GM21390 (cell line): Measurements from ENCODE around the gene ERP27.

Source experiments
- ATAC-seq: cut with Tn5 transposase; IDR thresholded peaks from one replicate; pipeline ENCODE4 v1.9.1; 2021; ENCODE audit not compliant: unreplicated experiment

ERP27 gene

GRCh38 chr12:14937014-14937413 lies 1.3 kb downstream of the ERP27 start:
- no peak for ATAC-seq

GRCh38 chr12:14936224-14936861 lies 2.0 kb downstream of the ERP27 start:
- no peak for ATAC-seq

GRCh38 chr12:14935031-14935430 lies 3.3 kb downstream of the ERP27 start:
- no peak for ATAC-seq

GRCh38 chr12:14934511-14934910 lies 3.8 kb downstream of the ERP27 start:
- ATAC-seq = no peak

- ATAC-seq = no peak
These were observed 6.4 kb downstream of the ERP27 start for GRCh38 chr12:14931791-14932560.

GRCh38 chr12:14931359-14931758 lies 7.0 kb downstream of the ERP27 start:
- no peak for ATAC-seq

- ATAC-seq = no peak
These were observed 8.0 kb downstream of the ERP27 start for GRCh38 chr12:14930299-14930698.

- no peak for ATAC-seq
These were observed 9.4 kb downstream of the ERP27 start for GRCh38 chr12:14928931-14929330.

GRCh38 chr12:14927267-14927666 lies 11.1 kb downstream of the ERP27 start:
- no peak for ATAC-seq

- ATAC-seq = no peak
These were observed 13.8 kb downstream of the ERP27 start for GRCh38 chr12:14924541-14924940.

GRCh38 chr12:14923944-14924343 lies 14.4 kb downstream of the ERP27 start:
- no peak for ATAC-seq

- ATAC-seq = peak; percentile 64
These were observed 17.1 kb downstream of the ERP27 start for GRCh38 chr12:14921218-14921617.

- peak; percentile 84 for ATAC-seq
These were observed 17.7 kb downstream of the ERP27 start for GRCh38 chr12:14920475-14921126.

GRCh38 chr12:14919455-14919854 lies 18.9 kb downstream of the ERP27 start:
- no peak for ATAC-seq

GRCh38 chr12:14915736-14916135 lies 22.6 kb downstream of the ERP27 start:
- ATAC-seq = no peak

GRCh38 chr12:14913381-14913781 lies 25.0 kb downstream of the ERP27 start:
- ATAC-seq = no peak

GRCh38 chr12:14911131-14911530 lies 27.2 kb downstream of the ERP27 start:
- ATAC-seq = no peak

- no peak for ATAC-seq
These were observed 28.0 kb downstream of the ERP27 start for GRCh38 chr12:14910090-14910915.

- no peak for ATAC-seq
These were observed 30.4 kb downstream of the ERP27 start for GRCh38 chr12:14907953-14908352.

GRCh38 chr12:14906114-14906513 lies 32.2 kb downstream of the ERP27 start:
- ATAC-seq = no peak

GRCh38 chr12:14905269-14906004 lies 32.9 kb downstream of the ERP27 start:
- ATAC-seq = no peak
